ENCODE data around the gene JSRP1.

- TF ChIP-seq TAF1 (IDR thresholded peaks at IDR 0.05; ENCODE audit: low read depth) = no peak
- TF ChIP-seq ZBTB7A (IDR thresholded peaks at IDR 0.05; ENCODE audit: low read depth) = no peak
- TF ChIP-seq USF1 (IDR thresholded peaks at IDR 0.05) = no peak
- no peak for TF ChIP-seq YY1 (IDR thresholded peaks at IDR 0.05; ENCODE audit: low read depth)
- TF ChIP-seq RAD21 (IDR thresholded peaks at IDR 0.05; ENCODE audit: low read depth) = peak; percentile 73
- no peak for TF ChIP-seq CEBPB (IDR thresholded peaks at IDR 0.05)
- no peak for TF ChIP-seq NFIC (IDR thresholded peaks at IDR 0.05)
- peak; percentile 54 for TF ChIP-seq TEAD4 (IDR thresholded peaks at IDR 0.05)
- no peak for TF ChIP-seq EP300 (IDR thresholded peaks at IDR 0.05; ENCODE audit: borderline replicate concordance)
- TF ChIP-seq TCF12 (IDR thresholded peaks at IDR 0.05; ENCODE audit: low read depth) = no peak
- 0 out of 2 replicates have a peak, but pooled peaks have one; percentile 23 for TF ChIP-seq REST (IDR thresholded peaks at IDR 0.05; ENCODE audit: low read depth)
- TF ChIP-seq EGR1 (IDR thresholded peaks at IDR 0.05) = no peak
Observed at GRCh38 chr19:2274931-2275535, 18.8 kb upstream of the JSRP1 start.

Data from Ishikawa (cell line).